ENCODE data around the gene DRGX. TPM values are rescaled to one million over a fixed set of nuclear protein-coding genes. Genes with fewer than 3 reads are reported as not detected.

Gene DRGX
- total RNA-seq, 4 donors from 2014 or later = 0.14 TPM; not detected in 3

- H3K9me3 ChIP-seq = no peaks in the 10 kb centered on the region
- no peak overlapping the region for H3K27ac ChIP-seq
- H3K27me3 ChIP-seq = peaks cover 10 to 52% of the 10 kb centered on the region in 2 donors
- H3K4me3 ChIP-seq = no peak overlapping the region
- TF ChIP-seq CTCF (IDR thresholded peaks at IDR 0.05) (no peak), POLR2A (IDR thresholded peaks at IDR 0.05) (no peak)
- no peak for DNase-seq
- peaks cover 0 to 5% of the 10 kb centered on the region in 2 donors for H3K4me1 ChIP-seq
- intact Hi-C loops (cut with DNase I; ENCODE audit: low total_unique reads) = no loop called here
- H3K36me3 ChIP-seq = no peaks in the 10 kb centered on the region
These were observed 2.3 kb upstream of the DRGX start for GRCh38 chr10:49398000-49398861.

GRCh38 chr10:49397036-49397999 lies 1.4 kb upstream of the DRGX start:
- H3K4me3 ChIP-seq = no peak overlapping the region

GRCh38 chr10:49396666-49396999 lies 744 bp upstream of the DRGX start:
- Histone ChIP-seq H3K27ac (no peak overlapping the region), H3K27me3 (peaks cover 10 to 58% of the 10 kb centered on the region in 2 donors), H3K4me3 (no peak overlapping the region), H3K36me3 (no peaks in the 10 kb centered on the region), H3K9me3 (no peaks in the 10 kb centered on the region), H3K4me1 (peaks cover 0 to 5% of the 10 kb centered on the region in 2 donors)
- TF ChIP-seq POLR2A (IDR thresholded peaks at IDR 0.05) (no peak), CTCF (IDR thresholded peaks at IDR 0.05) (no peak)
- intact Hi-C loops (cut with DNase I; ENCODE audit: low total_unique reads) = no loop called here
- no peak for DNase-seq

More at GRCh38 chr10:49397036-49397999, 1.4 kb upstream of the DRGX start:
- Histone ChIP-seq H3K27me3 (peaks cover 10 to 58% of the 10 kb centered on the region in 2 donors), H3K36me3 (no peaks in the 10 kb centered on the region), H3K9me3 (no peaks in the 10 kb centered on the region), H3K4me1 (peaks cover 0 to 5% of the 10 kb centered on the region in 2 donors), H3K27ac (no peak overlapping the region)
- TF ChIP-seq POLR2A (IDR thresholded peaks at IDR 0.05) = no peak
- no peak for TF ChIP-seq CTCF (IDR thresholded peaks at IDR 0.05)
- intact Hi-C loops (cut with DNase I; ENCODE audit: low total_unique reads) = no loop called here
- no peak for DNase-seq

- no peak overlapping the region for H3K27ac ChIP-seq
- no peaks in the 10 kb centered on the region for H3K36me3 ChIP-seq
- H3K4me1 ChIP-seq = peaks cover 0 to 5% of the 10 kb centered on the region in 2 donors
- no peak overlapping the region for H3K4me3 ChIP-seq
- H3K27me3 ChIP-seq = peaks cover 10 to 58% of the 10 kb centered on the region in 2 donors
- DNase-seq = no peak
- TF ChIP-seq CTCF (IDR thresholded peaks at IDR 0.05) (no peak), POLR2A (IDR thresholded peaks at IDR 0.05) (no peak)
- H3K9me3 ChIP-seq = no peaks in the 10 kb centered on the region
- intact Hi-C loops (cut with DNase I; ENCODE audit: low total_unique reads) = no loop called here
These were observed 752 bp downstream of the DRGX start for GRCh38 chr10:49394933-49395740.

Data from uterus (tissue), 4 donors.